CD14-positive monocyte (primary cell): ENCODE results near the gene STARD13. TPM values are rescaled to one million over a fixed set of nuclear protein-coding genes. Genes with fewer than 3 reads are reported as not detected.

Experiments
- DNase-seq, 3 donors: peaks; one replicate each; pipeline ENCODE4 v3.0.0-alpha.2; 2011 to 2022
- H2AFZ ChIP-seq: 2 replicates; pipeline ENCODE4 v1.6.0; 2012; ENCODE audit warnings: mild to moderate bottlenecking, low read depth, low read length, inconsistent platforms; ENCODE audit not compliant: insufficient read depth, poor library complexity, severe bottlenecking
- H3K27ac ChIP-seq, 2 donors: 1 replicate in 1 of 2; 2 replicates in 1 of 2; pipeline ENCODE4 v1.5.1; 2012 to 2013; ENCODE audit warnings: low read length in 2 of 2, control low read depth in 1 of 2, inconsistent platforms in 1 of 2, low read depth in 1 of 2, mild to moderate bottlenecking in 1 of 2
- H3K27me3 ChIP-seq, 2 donors: one replicate each; pipeline versions ENCODE4 v1.6.0 to v1.6.1; 2011 to 2013; ENCODE audit warnings: low read length in 2 of 2; ENCODE audit not compliant: control insufficient read depth in 2 of 2, insufficient read depth in 2 of 2
- H3K36me3 ChIP-seq, 2 donors: replicated peaks in 1 of 2; 1 replicate in 1 of 2; 2 replicates in 1 of 2; pipeline versions ENCODE4 v1.5.1 to v1.6.1; 2012 to 2013; ENCODE audit warnings: low read length in 2 of 2, control low read depth in 1 of 2, inconsistent platforms in 1 of 2, mild to moderate bottlenecking in 1 of 2; ENCODE audit not compliant: insufficient read depth in 2 of 2, control insufficient read depth in 1 of 2
- H3K4me1 ChIP-seq, 2 donors: 1 replicate in 1 of 2; 2 replicates in 1 of 2; pipeline versions ENCODE4 v1.5.1 to v1.6.1; 2012 to 2013; ENCODE audit warnings: low read length in 2 of 2, control low read depth in 1 of 2, inconsistent platforms in 1 of 2, mild to moderate bottlenecking in 1 of 2, moderate library complexity in 1 of 2; ENCODE audit not compliant: insufficient read depth in 2 of 2, control insufficient read depth in 1 of 2
- H3K4me2 ChIP-seq: replicated peaks from 2 replicates; pipeline ENCODE3; 2012; ENCODE audit warnings: low read length, moderate library complexity, mild to moderate bottlenecking; ENCODE audit not compliant: poor library complexity, severe bottlenecking; ENCODE audit errors: extremely low read depth
- H3K4me3 ChIP-seq, 3 experiments: fragments of 200-600 bp in 1 of 3; sonication (generic) in 1 of 3; replicated peaks in 1 of 3; 1 replicate in 2 of 3; 2 replicates in 1 of 3; pipeline ENCODE4 v1.5.1; 2011 to 2013; ENCODE audit warnings: low read length in 3 of 3, mild to moderate bottlenecking in 3 of 3, control low read depth in 2 of 3, low read depth in 2 of 3, inconsistent platforms in 1 of 3, moderate library complexity in 1 of 3
- H3K79me2 ChIP-seq: 2 replicates; pipeline ENCODE4 v1.6.0; 2012; ENCODE audit warnings: mild to moderate bottlenecking, control low read depth, inconsistent platforms, low read length, moderate library complexity; ENCODE audit not compliant: insufficient read depth
- H3K9ac ChIP-seq: 2 replicates; pipeline ENCODE4 v1.6.0; 2017; ENCODE audit warnings: low read length, mild to moderate bottlenecking; ENCODE audit not compliant: insufficient read depth, poor library complexity, severe bottlenecking
- H3K9me3 ChIP-seq, 2 donors: replicated peaks in 1 of 2; 1 replicate in 1 of 2; 2 replicates in 1 of 2; pipeline versions ENCODE4 v1.5.1 to v1.6.1; 2012 to 2013; ENCODE audit warnings: low read length in 2 of 2, control low read depth in 1 of 2; ENCODE audit not compliant: control insufficient read depth in 1 of 2, insufficient read depth in 1 of 2
- H4K20me1 ChIP-seq: 2 replicates; pipeline ENCODE4 v1.6.0; 2012; ENCODE audit warnings: mild to moderate bottlenecking, low read length, control low read depth, moderate library complexity; ENCODE audit not compliant: insufficient read depth
- H3K27ac Mint-ChIP-seq, 7 donors: one replicate each; pipeline ENCODE4 v1.8.0; 2020; ENCODE audit warnings: mild to moderate bottlenecking in 7 of 7, mixed read lengths in 7 of 7, moderate library complexity in 6 of 7, inconsistent platforms in 2 of 7
- H3K27me3 Mint-ChIP-seq, 3 donors: one replicate each; pipeline ENCODE4 v1.8.0; 2021 to 2022; ENCODE audit warnings: low read depth in 3 of 3, mild to moderate bottlenecking in 3 of 3, mixed read lengths in 3 of 3, moderate library complexity in 3 of 3, inconsistent platforms in 1 of 3
- H3K36me3 Mint-ChIP-seq, 2 donors: one replicate each; pipeline ENCODE4 v1.8.0; 2020; ENCODE audit warnings: mixed read lengths in 2 of 2, inconsistent platforms in 1 of 2, mild to moderate bottlenecking in 1 of 2
- H3K4me1 Mint-ChIP-seq: one replicate; pipeline ENCODE4 v1.8.0; 2020; ENCODE audit warnings: mild to moderate bottlenecking, mixed read lengths
- H3K4me3 Mint-ChIP-seq, 2 donors: one replicate each; pipeline ENCODE4 v1.8.0; 2020; ENCODE audit warnings: mild to moderate bottlenecking in 2 of 2, mixed read lengths in 2 of 2, moderate library complexity in 1 of 2
- H3K9me3 Mint-ChIP-seq, 7 donors: one replicate each; pipeline ENCODE4 v1.8.0; 2020 to 2022; ENCODE audit warnings: mixed read lengths in 7 of 7, mild to moderate bottlenecking in 6 of 7, moderate library complexity in 6 of 7, inconsistent platforms in 2 of 7
- whole genome bisulfite sequencing: methylation state at CpG from one replicate; pipeline ENCODE4 v1.1.5; 2013; ENCODE audit warnings: missing lambda C conversion rate; ENCODE audit not compliant: insufficient coverage; 5-methylcytosine and 5-hydroxymethylcytosine counted together
- intact Hi-C, 2 donors: fragments of 100-400 bp; cut with micrococcal nuclease; formaldehyde crosslinking; loops; one replicate each; pipeline versions ENCODE4 v1.15.0 to v1.15.1; 2023
- polyA plus RNA-seq, 3 donors: library from polyadenylated mRNA; depleted of rRNA in 1 of 3; unstranded in 2 of 3; stranded (reverse) in 1 of 3; fragments of 300-500 nt in 2 of 3; fragments of >200 nt in 1 of 3; fragmentation: Illumina TruSeq in 2 of 3; gene quantifications; 1 replicate in 2 of 3; 2 replicates in 1 of 3; pipeline ENCODE4 v1.2.3, GENCODE V29; 2012 to 2021
- TF ChIP-seq, protein P1 (sequence below): fragments of 200-600 bp; IDR thresholded peaks from one replicate; pipeline ENCODE4 v1.8.0; 2022; ENCODE audit warnings: antibody characterized with exemption, mild to moderate bottlenecking

STARD13 gene
- polyA plus RNA-seq, 3 donors: 0.37 to 0.69 (median 0.60) TPM

DNA sequence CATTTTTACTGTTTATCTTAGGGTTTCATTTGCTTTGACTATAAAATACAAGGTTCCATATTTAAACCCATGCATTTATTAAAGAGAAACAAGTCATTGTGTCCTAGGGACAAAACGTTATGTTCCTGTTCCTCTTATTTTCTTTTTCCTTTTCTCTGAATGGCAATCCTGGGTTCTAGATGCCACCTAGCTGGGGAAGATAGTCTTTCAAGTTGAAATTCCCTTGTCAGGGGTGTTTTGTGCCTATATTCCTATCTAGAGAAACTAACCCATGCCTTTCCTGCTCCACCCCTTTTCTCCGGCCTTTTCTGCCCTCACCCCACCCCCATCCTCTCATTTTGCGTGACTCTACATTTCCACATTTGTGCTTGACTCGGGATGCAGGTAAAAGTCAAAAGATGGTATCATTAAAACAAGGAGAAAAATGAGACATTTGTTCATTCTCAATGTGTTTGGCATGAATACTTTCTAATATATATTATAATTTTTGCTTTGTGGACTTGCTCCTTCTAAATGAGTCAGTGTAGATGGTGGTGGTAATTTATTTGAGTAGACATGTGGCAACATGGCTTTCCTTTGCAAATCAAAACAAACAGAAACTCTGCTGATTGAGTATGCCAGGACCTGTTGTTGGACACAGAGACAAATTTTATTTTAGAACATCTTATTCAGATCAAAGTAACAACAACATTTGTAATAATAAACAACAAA is 26.8 kb upstream of the STARD13 start:
- no peaks in the 10 kb centered on the region for H3K36me3 ChIP-seq
- no peaks in the 10 kb centered on the region for H3K9me3 ChIP-seq
- no peak overlapping the region for H3K9ac ChIP-seq
- no peak overlapping the region for H3K4me2 ChIP-seq
- no peaks in the 10 kb centered on the region for H4K20me1 ChIP-seq
- DNase-seq: no peak
- no peaks in the 10 kb centered on the region for H3K79me2 ChIP-seq
- TF ChIP-seq, protein P1, sequence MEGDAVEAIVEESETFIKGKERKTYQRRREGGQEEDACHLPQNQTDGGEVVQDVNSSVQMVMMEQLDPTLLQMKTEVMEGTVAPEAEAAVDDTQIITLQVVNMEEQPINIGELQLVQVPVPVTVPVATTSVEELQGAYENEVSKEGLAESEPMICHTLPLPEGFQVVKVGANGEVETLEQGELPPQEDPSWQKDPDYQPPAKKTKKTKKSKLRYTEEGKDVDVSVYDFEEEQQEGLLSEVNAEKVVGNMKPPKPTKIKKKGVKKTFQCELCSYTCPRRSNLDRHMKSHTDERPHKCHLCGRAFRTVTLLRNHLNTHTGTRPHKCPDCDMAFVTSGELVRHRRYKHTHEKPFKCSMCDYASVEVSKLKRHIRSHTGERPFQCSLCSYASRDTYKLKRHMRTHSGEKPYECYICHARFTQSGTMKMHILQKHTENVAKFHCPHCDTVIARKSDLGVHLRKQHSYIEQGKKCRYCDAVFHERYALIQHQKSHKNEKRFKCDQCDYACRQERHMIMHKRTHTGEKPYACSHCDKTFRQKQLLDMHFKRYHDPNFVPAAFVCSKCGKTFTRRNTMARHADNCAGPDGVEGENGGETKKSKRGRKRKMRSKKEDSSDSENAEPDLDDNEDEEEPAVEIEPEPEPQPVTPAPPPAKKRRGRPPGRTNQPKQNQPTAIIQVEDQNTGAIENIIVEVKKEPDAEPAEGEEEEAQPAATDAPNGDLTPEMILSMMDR: no peak
- H3K4me3 ChIP-seq: no peak overlapping the region
- H3K27me3 Mint-ChIP-seq: no peaks in the 10 kb centered on the region
- no peaks in the 10 kb centered on the region for H3K4me1 ChIP-seq
- H3K36me3 Mint-ChIP-seq: no peaks in the 10 kb centered on the region
- WGBS: no CpG with 5 or more reads among the region's 4 CpGs
- no peak overlapping the region for H3K4me3 Mint-ChIP-seq
- H2AFZ ChIP-seq: no peak overlapping the region
- H3K27ac Mint-ChIP-seq: peak overlapping the region in 1 of 7 donors; percentile 74
- H3K27ac ChIP-seq: no peak overlapping the region
- no peaks in the 10 kb centered on the region for H3K4me1 Mint-ChIP-seq
- intact Hi-C loops: no loop called here
- H3K27me3 ChIP-seq: no peaks in the 10 kb centered on the region
- H3K9me3 Mint-ChIP-seq: peaks cover 0 to 4% (median 2%) of the 10 kb centered on the region in 7 donors

DNA sequence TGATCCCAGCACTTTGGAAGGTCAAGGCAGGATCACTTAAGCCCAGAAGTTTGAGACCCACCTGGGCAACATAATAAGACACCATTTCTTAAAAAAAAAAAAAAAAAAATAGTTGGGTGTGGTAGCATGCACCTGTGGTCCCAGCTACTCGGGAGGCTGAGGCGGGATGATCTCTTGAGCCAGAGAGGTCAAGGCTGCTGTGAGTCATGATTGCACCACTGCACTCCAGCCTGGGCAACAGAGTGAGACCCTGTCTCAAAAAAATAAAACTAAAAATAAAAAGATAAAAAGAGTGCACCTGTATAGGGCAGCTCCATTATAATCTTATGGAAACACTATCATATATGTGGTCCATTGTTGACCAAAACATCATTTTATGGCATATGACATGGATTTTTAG is 25.5 kb upstream of the STARD13 start:
- TF ChIP-seq, protein P1: no peak
- no peaks in the 10 kb centered on the region for H3K27me3 ChIP-seq
- intact Hi-C loops: no loop called here
- no peaks in the 10 kb centered on the region for H3K36me3 ChIP-seq
- H3K9ac ChIP-seq: no peak overlapping the region
- peaks cover 0 to 13% (median 8%) of the 10 kb centered on the region in 7 donors for H3K9me3 Mint-ChIP-seq
- H3K4me3 ChIP-seq: no peak overlapping the region
- H3K27me3 Mint-ChIP-seq: peaks cover 0 to 2% (median 1%) of the 10 kb centered on the region in 3 donors
- peaks cover 0 to 3% of the 10 kb centered on the region in 2 donors for H3K9me3 ChIP-seq
- H3K27ac ChIP-seq: no peak overlapping the region
- DNase-seq: no peak
- H3K4me3 Mint-ChIP-seq: no peak overlapping the region
- no peaks in the 10 kb centered on the region for H3K79me2 ChIP-seq
- no peaks in the 10 kb centered on the region for H3K4me1 Mint-ChIP-seq
- H3K27ac Mint-ChIP-seq: no peak overlapping the region
- WGBS: no CpG with 5 or more reads among the region's 2 CpGs
- no peaks in the 10 kb centered on the region for H3K4me1 ChIP-seq
- no peak overlapping the region for H3K4me2 ChIP-seq
- H2AFZ ChIP-seq: no peak overlapping the region
- no peaks in the 10 kb centered on the region for H4K20me1 ChIP-seq
- H3K36me3 Mint-ChIP-seq: no peaks in the 10 kb centered on the region
